Activated CD4-positive, alpha-beta T cell treated with anti-CD3 and anti-CD28 coated beads, Interleukin-2, amount 10 ng/mL, durations not matched to agents 7 days and 5 days (primary cell): Measurements from ENCODE around the gene LLGL1. TPM values are rescaled to one million over a fixed set of nuclear protein-coding genes. Genes with fewer than 3 reads are reported as not detected.

Source experiments
- CTCF ChIA-PET: fragments of 350-600 bp; sonication (Branson Sonifier 250); formaldehyde crosslinking; loops from one replicate; lab custom pipeline; 2021; ENCODE audit warnings: antibody characterized with exemption; lab: Charles Lee
- POLR2A ChIA-PET: fragments of 350-600 bp; sonication (Branson Sonifier 250); formaldehyde crosslinking; loops from one replicate; lab custom pipeline; 2021; ENCODE audit warnings: antibody characterized with exemption; lab: Charles Lee
- DNase-seq: peaks from one replicate; pipeline ENCODE4 v3.0.0-alpha.2; 2020
- H3K27ac Mint-ChIP-seq: one replicate; pipeline ENCODE4 v1.8.0; 2021; ENCODE audit warnings: mild to moderate bottlenecking, moderate library complexity, mixed read lengths
- H3K27me3 Mint-ChIP-seq: one replicate; pipeline ENCODE4 v1.8.0; 2021; ENCODE audit warnings: mixed read lengths
- H3K36me3 Mint-ChIP-seq: one replicate; pipeline ENCODE4 v1.8.0; 2021; ENCODE audit warnings: low read depth, mixed read lengths
- H3K4me1 Mint-ChIP-seq: one replicate; pipeline ENCODE4 v1.8.0; 2021; ENCODE audit warnings: mixed read lengths
- H3K4me3 Mint-ChIP-seq: one replicate; pipeline ENCODE4 v1.8.0; 2021; ENCODE audit warnings: mild to moderate bottlenecking, moderate library complexity, mixed read lengths
- H3K9me3 Mint-ChIP-seq: one replicate; pipeline ENCODE4 v1.8.0; 2021; ENCODE audit warnings: mixed read lengths
- total RNA-seq, 2 experiments: library from RNA; stranded (reverse); gene quantifications; one replicate each; pipeline ENCODE4 v1.2.3, GENCODE V29; 2021

LLGL1 gene
- total RNA-seq, 2 experiments from 2014 or later, result 24.7 to 24.9 TPM

- ChIA-PET CTCF (no interaction called here), POLR2A (no interaction called here)
- no peak overlapping the region for H3K4me3 Mint-ChIP-seq
- no peaks in the 10 kb centered on the region for H3K27me3 Mint-ChIP-seq
- H3K9me3 Mint-ChIP-seq, result no peaks in the 10 kb centered on the region
- no peak for DNase-seq
- no peak overlapping the region for H3K27ac Mint-ChIP-seq
- peaks cover 3% of the 10 kb centered on the region for H3K4me1 Mint-ChIP-seq
- peaks cover 49% of the 10 kb centered on the region for H3K36me3 Mint-ChIP-seq
Measured at GRCh38 chr17:18250259-18250658, 24.8 kb downstream of the LLGL1 start.

- CTCF ChIA-PET, result no interaction called here
- Mint-ChIP-seq H3K27ac (no peak overlapping the region), H3K4me1 (peaks cover 7% of the 10 kb centered on the region), H3K4me3 (no peak overlapping the region), H3K27me3 (no peaks in the 10 kb centered on the region), H3K36me3 (peaks cover 46% of the 10 kb centered on the region), H3K9me3 (no peaks in the 10 kb centered on the region)
- no peak for DNase-seq
- POLR2A ChIA-PET, result no interaction called here
Measured at GRCh38 chr17:18250708-18251107, 25.3 kb downstream of the LLGL1 start.

GRCh38 chr17:18251204-18251603 lies 25.8 kb downstream of the LLGL1 start:
- no peak for DNase-seq
- ChIA-PET POLR2A (no interaction called here), CTCF (no interaction called here)
- no peak overlapping the region for H3K4me3 Mint-ChIP-seq
- peaks cover 11% of the 10 kb centered on the region for H3K4me1 Mint-ChIP-seq
- H3K27ac Mint-ChIP-seq, result no peak overlapping the region
- H3K9me3 Mint-ChIP-seq, result no peaks in the 10 kb centered on the region
- no peaks in the 10 kb centered on the region for H3K27me3 Mint-ChIP-seq
- H3K36me3 Mint-ChIP-seq, result peaks cover 50% of the 10 kb centered on the region

DNA sequence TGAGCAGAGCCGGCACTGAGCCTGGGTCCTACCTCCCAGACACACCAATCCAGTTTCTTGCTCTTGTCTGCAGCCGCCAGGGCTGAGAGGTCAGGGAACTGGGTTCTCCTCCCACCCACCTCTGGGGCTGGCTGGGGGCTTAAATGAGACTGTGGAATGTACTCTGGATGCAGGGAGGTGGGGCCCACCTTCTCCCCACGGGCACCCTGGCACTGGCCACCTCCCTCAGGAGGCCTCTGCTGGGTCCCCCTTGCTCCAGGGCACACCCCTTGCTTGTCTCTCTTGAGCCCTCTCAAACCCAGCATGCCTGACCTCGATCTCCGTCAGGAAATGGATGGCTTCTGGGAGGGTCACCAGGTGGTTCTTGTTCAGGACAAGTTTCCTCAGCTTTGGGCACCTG lies 26.7 kb downstream of the LLGL1 start:
- ChIA-PET POLR2A (no interaction called here), CTCF (no interaction called here)
- Mint-ChIP-seq H3K4me3 (no peak overlapping the region), H3K9me3 (no peaks in the 10 kb centered on the region), H3K27me3 (no peaks in the 10 kb centered on the region), H3K36me3 (peaks cover 48% of the 10 kb centered on the region), H3K27ac (no peak overlapping the region), H3K4me1 (peaks cover 19% of the 10 kb centered on the region)
- no peak for DNase-seq

DNA sequence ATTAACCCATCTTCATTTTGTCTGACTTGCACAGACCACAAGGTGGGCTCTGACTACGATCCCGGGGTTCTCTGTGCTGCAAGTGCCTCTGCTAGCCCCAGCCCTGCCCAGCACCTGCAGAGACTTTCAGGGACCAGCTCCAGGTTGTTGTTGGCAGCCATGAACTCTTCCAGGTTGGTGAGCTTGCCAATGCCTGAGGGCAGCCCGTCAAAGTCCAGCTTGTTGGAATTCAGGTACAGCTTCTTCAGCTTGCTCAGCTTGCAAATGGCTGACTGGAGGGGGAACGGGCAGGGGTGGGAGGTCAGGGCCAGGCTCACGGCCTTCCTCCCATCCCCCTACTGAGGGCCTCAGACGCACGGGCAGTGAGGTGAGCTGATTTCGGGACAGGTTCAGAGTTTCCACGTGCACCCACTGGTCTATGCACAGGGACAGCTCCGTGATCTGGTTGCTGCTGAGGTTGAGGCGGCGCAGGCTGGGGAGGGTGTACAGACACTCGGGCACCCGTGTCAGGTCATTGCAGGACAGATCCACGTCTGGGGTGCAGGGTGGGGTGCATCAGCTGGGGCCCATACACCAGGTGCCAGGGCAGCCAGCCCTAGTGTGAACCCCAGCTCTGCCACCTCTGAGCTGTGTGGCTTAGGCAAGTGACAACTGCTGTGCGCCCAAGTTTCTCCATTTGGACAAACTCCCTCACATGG lies 27.9 kb downstream of the LLGL1 start:
- ChIA-PET CTCF (interaction anchor here (0.5 to 0.8 kb wide), 3 partner anchors 12 to 57 kb away, joined by 3 to 5 read pairs (median 3); no protein-coding TSS in a partner anchor), POLR2A (no interaction called here)
- Mint-ChIP-seq H3K9me3 (no peaks in the 10 kb centered on the region), H3K27ac (no peak overlapping the region), H3K36me3 (peaks cover 39% of the 10 kb centered on the region), H3K4me1 (peaks cover 23% of the 10 kb centered on the region), H3K4me3 (no peak overlapping the region), H3K27me3 (no peaks in the 10 kb centered on the region)
- no peak for DNase-seq

DNA sequence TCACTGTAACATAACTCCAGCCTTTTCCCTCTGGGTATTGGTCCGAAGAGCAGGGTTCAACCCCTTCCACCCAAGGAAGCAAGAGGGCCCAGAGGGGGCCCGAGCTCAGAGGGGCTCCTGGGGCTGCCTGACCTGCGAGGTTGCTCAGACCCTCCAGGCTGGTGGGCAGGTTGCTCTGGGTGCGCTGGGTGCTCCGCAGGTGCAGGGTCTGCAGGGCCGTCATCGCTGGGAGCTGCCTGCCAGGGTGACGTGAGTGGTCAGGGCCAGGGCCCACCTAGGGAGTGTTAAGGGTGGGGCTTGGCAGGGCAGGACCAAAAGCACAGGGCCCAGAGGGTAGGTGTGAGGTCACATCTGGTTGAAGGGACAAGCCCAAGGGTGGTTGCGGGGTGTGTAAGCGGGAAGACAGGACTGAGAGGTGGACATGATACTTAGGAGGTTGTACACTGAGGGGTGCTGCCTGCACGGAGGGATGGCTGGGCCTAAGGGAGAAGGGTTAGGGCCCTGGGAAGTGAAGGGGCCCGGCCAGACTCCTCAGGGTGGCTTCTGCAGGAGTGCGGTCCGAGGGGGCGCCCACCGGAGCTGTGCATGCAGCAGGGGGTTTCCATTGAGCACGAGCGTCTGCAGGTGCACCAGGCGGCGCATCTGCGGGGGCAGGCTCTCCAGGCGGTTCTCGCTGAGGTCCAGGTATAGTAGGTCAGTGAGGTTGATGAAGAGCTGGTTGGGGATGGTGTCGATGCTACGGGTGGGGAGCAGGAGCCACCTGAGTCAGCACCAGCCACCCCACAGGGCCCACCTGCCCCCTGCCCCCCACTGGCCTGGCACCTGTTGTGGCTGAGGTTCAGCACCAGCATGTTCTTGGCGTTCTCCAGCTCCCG lies 28.7 kb downstream of the LLGL1 start:
- no peaks in the 10 kb centered on the region for H3K9me3 Mint-ChIP-seq
- ChIA-PET POLR2A (no interaction called here), CTCF (interaction anchor here (0.7 to 1.2 kb wide), 2 partner anchors 10 to 31 kb away, joined by 3 read pairs; no protein-coding TSS in a partner anchor)
- peaks cover 34% of the 10 kb centered on the region for H3K36me3 Mint-ChIP-seq
- no peak overlapping the region for H3K4me3 Mint-ChIP-seq
- DNase-seq, result no peak
- peaks cover 26% of the 10 kb centered on the region for H3K4me1 Mint-ChIP-seq
- H3K27ac Mint-ChIP-seq, result no peak overlapping the region
- no peaks in the 10 kb centered on the region for H3K27me3 Mint-ChIP-seq

GRCh38 chr17:18254888-18255649 lies 29.6 kb downstream of the LLGL1 start:
- Mint-ChIP-seq H3K27ac (peak overlapping the region; percentile 25), H3K27me3 (no peaks in the 10 kb centered on the region), H3K9me3 (no peaks in the 10 kb centered on the region), H3K36me3 (peaks cover 31% of the 10 kb centered on the region), H3K4me3 (no peak overlapping the region), H3K4me1 (peaks cover 32% of the 10 kb centered on the region)
- POLR2A ChIA-PET, result no interaction called here
- DNase-seq, result no peak
- CTCF ChIA-PET, result interaction anchor here (0.7 to 1.2 kb wide), 2 partner anchors 9 to 32 kb away, joined by 3 read pairs; no protein-coding TSS in a partner anchor

DNA sequence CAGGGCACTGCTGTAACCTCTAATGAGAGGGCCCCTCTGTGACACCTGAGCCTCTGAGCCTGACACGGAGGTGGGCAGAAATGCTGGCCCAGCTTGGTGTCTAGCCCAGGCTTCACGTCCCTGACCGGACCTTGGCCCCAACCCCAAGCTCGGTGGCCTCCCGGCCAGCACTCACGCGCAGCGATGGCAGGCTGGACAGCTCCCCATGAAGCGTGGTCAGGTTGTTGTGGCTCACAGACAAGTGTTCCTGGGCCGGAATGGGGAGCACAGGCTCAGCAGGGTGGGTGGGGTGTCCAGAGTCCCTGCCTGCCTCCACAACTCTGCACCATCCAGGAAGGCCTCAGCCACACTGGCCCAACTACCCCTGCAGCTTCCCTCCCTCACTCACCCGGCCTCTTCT lies 30.9 kb downstream of the LLGL1 start:
- Mint-ChIP-seq H3K27ac (no peak overlapping the region), H3K36me3 (peaks cover 21% of the 10 kb centered on the region), H3K4me3 (peak overlapping the region; percentile 34), H3K27me3 (no peaks in the 10 kb centered on the region), H3K4me1 (peaks cover 37% of the 10 kb centered on the region), H3K9me3 (no peaks in the 10 kb centered on the region)
- POLR2A ChIA-PET, result no interaction called here
- DNase-seq, result no peak
- CTCF ChIA-PET, result interaction anchor here (0.6 to 0.8 kb wide), 2 partner anchors 16 to 431 kb away, joined by 3 to 4 read pairs; no protein-coding TSS in a partner anchor

- Mint-ChIP-seq H3K4me3 (peak overlapping the region; percentile 98), H3K27me3 (no peaks in the 10 kb centered on the region), H3K36me3 (peaks cover 16% of the 10 kb centered on the region), H3K9me3 (no peaks in the 10 kb centered on the region), H3K27ac (peak overlapping the region; percentile 72), H3K4me1 (peaks cover 41% of the 10 kb centered on the region)
- CTCF ChIA-PET, result interaction anchor here (0.8 kb wide), 1 partner anchor 17 kb away, joined by 3 read pairs; no protein-coding TSS in a partner anchor
- POLR2A ChIA-PET, result no interaction called here
- DNase-seq, result no peak
Measured at GRCh38 chr17:18256776-18257175, 31.3 kb downstream of the LLGL1 start.

GRCh38 chr17:18257268-18257981 lies 32.0 kb downstream of the LLGL1 start:
- H3K27ac Mint-ChIP-seq, result peak overlapping the region; percentile 93
- CTCF ChIA-PET, result no interaction called here
- no peaks in the 10 kb centered on the region for H3K9me3 Mint-ChIP-seq
- H3K4me1 Mint-ChIP-seq, result peaks cover 45% of the 10 kb centered on the region
- H3K4me3 Mint-ChIP-seq, result peak overlapping the region; percentile 98
- peak; percentile 16 for DNase-seq
- POLR2A ChIA-PET, result no interaction called here
- H3K36me3 Mint-ChIP-seq, result peaks cover 15% of the 10 kb centered on the region
- H3K27me3 Mint-ChIP-seq, result no peaks in the 10 kb centered on the region

GRCh38 chr17:18257982-18258355 lies 32.5 kb downstream of the LLGL1 start:
- peaks cover 45% of the 10 kb centered on the region for H3K4me1 Mint-ChIP-seq
- ChIA-PET CTCF (no interaction called here), POLR2A (no interaction called here)

More at GRCh38 chr17:18257982-18258355, 32.5 kb downstream of the LLGL1 start:
- Mint-ChIP-seq H3K9me3 (no peaks in the 10 kb centered on the region), H3K4me3 (peak overlapping the region; percentile 98), H3K27me3 (no peaks in the 10 kb centered on the region), H3K36me3 (peaks cover 11% of the 10 kb centered on the region), H3K27ac (peak overlapping the region; percentile 93)
- DNase-seq, result peak; percentile 57
